Measurements from ENCODE around the gene LONP1. TPM values are rescaled to one million over a fixed set of nuclear protein-coding genes. Genes with fewer than 3 reads are reported as not detected.
A peak's percentile ranks its signal among the peaks of the same experiment; 100 is the strongest.

The LONP1 gene
- polyA plus RNA-seq, 1 donor from 2014 or later: 43.1 TPM

- Histone ChIP-seq H3K79me2 (replicated peaks; ENCODE audit: insufficient read depth, low read length) (peaks cover 19% of the 10 kb centered on the region), H3K9ac (ENCODE audit: low read length) (peak overlapping the region; percentile 83), H3K4me2 (ENCODE audit: low read length) (peak overlapping the region; percentile 87), H2AFZ (ENCODE audit: low read depth, low read length) (peak overlapping the region; percentile 25), H4K20me1 (ENCODE audit: insufficient read depth) (no peaks in the 10 kb centered on the region), H3K4me3 (ENCODE audit: low read length) (peak overlapping the region; percentile 84), H3F3A (ENCODE audit: insufficient read depth, low read length, poor library complexity, severe bottlenecking) (no peaks in the 10 kb centered on the region), H3K27me3 (ENCODE audit: insufficient read depth, low read depth, low read length) (no peaks in the 10 kb centered on the region), H3K36me3 (ENCODE audit: insufficient read depth, low read length) (no peaks in the 10 kb centered on the region), H3K9me2 (ENCODE audit: insufficient read depth, low read length) (no peaks in the 10 kb centered on the region), H3K27ac (ENCODE audit: low read length) (peak overlapping the region; percentile 75), H3K9me3 (ENCODE audit: low read length) (no peaks in the 10 kb centered on the region)
- TF ChIP-seq EP300 (conservative IDR thresholded peaks at IDR 0.05; ENCODE audit: poor library complexity, severe bottlenecking) (no peak), TAF1 (IDR thresholded peaks at IDR 0.05; ENCODE audit: low read depth) (no peak)
Observed at GRCh38 chr19:5679289-5680083, 40.5 kb downstream of the LONP1 start.

GRCh38 chr19:5678071-5678718 lies 41.8 kb downstream of the LONP1 start:
- H3K9me2 ChIP-seq (ENCODE audit: insufficient read depth, low read length): no peaks in the 10 kb centered on the region
- no peak for TF ChIP-seq MXI1 (conservative IDR thresholded peaks at IDR 0.05; ENCODE audit: poor library complexity, severe bottlenecking)
- TF ChIP-seq EP300 (conservative IDR thresholded peaks at IDR 0.05; ENCODE audit: poor library complexity, severe bottlenecking): no peak
- no peak for TF ChIP-seq TAF1 (IDR thresholded peaks at IDR 0.05; ENCODE audit: low read depth)
- no peak for TF ChIP-seq EZH2 (IDR thresholded peaks at IDR 0.05; ENCODE audit: borderline replicate concordance, insufficient read depth, low read length, poor library complexity, severe bottlenecking)
- no peak for TF ChIP-seq SMC3 (conservative IDR thresholded peaks at IDR 0.05; ENCODE audit: poor library complexity)
- TF ChIP-seq RAD21 (conservative IDR thresholded peaks at IDR 0.05): no peak
- TF ChIP-seq REST (IDR thresholded peaks at IDR 0.05; ENCODE audit: borderline replicate concordance): no peak
- no peak for TF ChIP-seq CTCF (IDR thresholded peaks at IDR 0.05; ENCODE audit: poor library complexity, severe bottlenecking)
- TF ChIP-seq POLR2AphosphoS5 (IDR thresholded peaks at IDR 0.05): no peak
- no peaks in the 10 kb centered on the region for H3F3A ChIP-seq (ENCODE audit: insufficient read depth, low read length, poor library complexity, severe bottlenecking)
- H3K36me3 ChIP-seq (ENCODE audit: insufficient read depth, low read length): no peaks in the 10 kb centered on the region
- no peaks in the 10 kb centered on the region for H3K9me3 ChIP-seq (ENCODE audit: low read length)
- H3K27ac ChIP-seq (ENCODE audit: low read length): no peak overlapping the region
- H3K27me3 ChIP-seq (ENCODE audit: insufficient read depth, low read depth, low read length): no peaks in the 10 kb centered on the region
- no peak overlapping the region for H2AFZ ChIP-seq (ENCODE audit: low read depth, low read length)
- H3K4me3 ChIP-seq (ENCODE audit: low read length): no peak overlapping the region
- H4K20me1 ChIP-seq (ENCODE audit: insufficient read depth): no peaks in the 10 kb centered on the region
- no peak overlapping the region for H3K4me2 ChIP-seq (ENCODE audit: low read length)
- peaks cover 18% of the 10 kb centered on the region for H3K79me2 ChIP-seq (replicated peaks; ENCODE audit: insufficient read depth, low read length)
- no peak overlapping the region for H3K9ac ChIP-seq (ENCODE audit: low read length)
